PC-9 (cell line): ENCODE measurements around the gene ST3GAL6. TPM values are rescaled to one million over a fixed set of nuclear protein-coding genes. Genes with fewer than 3 reads are reported as not detected.

Source experiments
- BruUV-seq: library from RNA; stranded (reverse); fragments of 400-500 nt; replicated peaks from 2 replicates; lab custom pipeline; 2021; lab: Mats Ljungman, UMichigan
- CTCF ChIA-PET: fragments of 300-600 bp; sonication (Branson Sonifier 250); formaldehyde crosslinking; loops from one replicate; lab custom pipeline; 2022; ENCODE audit warnings: antibody characterized with exemption; lab: Charles Lee
- POLR2A ChIA-PET: fragments of 300-600 bp; sonication (Branson Sonifier 250); formaldehyde crosslinking; loops from one replicate; lab custom pipeline; 2022; ENCODE audit warnings: antibody characterized with exemption; ENCODE audit not compliant: unreplicated experiment; lab: Charles Lee
- DNase-seq, 2 experiments: peaks; one replicate each; pipeline versions ENCODE4 v3.0.0 to v3.0.0-alpha.2; 2015 to 2022; ENCODE audit warnings: mixed read lengths in 1 of 2
- H2AFZ ChIP-seq: fragments of 200-600 bp; sonication (generic); 2 replicates; pipeline ENCODE4 v1.8.1; 2017; ENCODE audit warnings: antibody characterized with exemption
- H3F3A ChIP-seq: fragments of 200-600 bp; sonication (generic); 2 replicates; pipeline ENCODE4 v1.8.1; 2017; ENCODE audit warnings: antibody characterized with exemption, mild to moderate bottlenecking, low read depth; ENCODE audit not compliant: insufficient read depth
- H3K27ac ChIP-seq: fragments of 200-600 bp; sonication (generic); 2 replicates; pipeline ENCODE4 v1.6.1; 2016; ENCODE audit warnings: mixed run types
- H3K27me3 ChIP-seq: fragments of 200-600 bp; sonication (generic); 2 replicates; pipeline ENCODE4 v1.6.1; 2016; ENCODE audit warnings: low read depth, mixed run types; ENCODE audit not compliant: insufficient read depth
- H3K36me3 ChIP-seq: fragments of 200-600 bp; sonication (generic); 2 replicates; pipeline ENCODE4 v1.6.1; 2016; ENCODE audit warnings: low read depth, mixed run types
- H3K4me1 ChIP-seq: fragments of 200-600 bp; sonication (generic); replicated peaks from 2 replicates; pipeline ENCODE4 v1.6.1; 2016; ENCODE audit warnings: mixed run types; ENCODE audit not compliant: insufficient read depth
- H3K4me2 ChIP-seq: fragments of 200-600 bp; sonication (generic); 2 replicates; pipeline ENCODE4 v1.6.1; 2017; ENCODE audit warnings: mixed run types
- H3K4me3 ChIP-seq: fragments of 200-600 bp; sonication (generic); 2 replicates; pipeline ENCODE4 v1.6.1; 2016; ENCODE audit warnings: mixed run types
- H3K79me2 ChIP-seq: fragments of 200-600 bp; sonication (generic); 2 replicates; pipeline ENCODE4 v1.6.1; 2017; ENCODE audit warnings: low read depth, mixed run types
- H3K9me2 ChIP-seq: fragments of 200-600 bp; sonication (generic); 2 replicates; pipeline ENCODE4 v1.8.1; 2017; ENCODE audit warnings: mild to moderate bottlenecking; ENCODE audit not compliant: insufficient read depth
- H3K9me3 ChIP-seq: fragments of 200-600 bp; sonication (generic); 2 replicates; pipeline ENCODE4 v1.8.1; 2016; ENCODE audit warnings: low read depth; ENCODE audit not compliant: insufficient read depth
- H4K20me1 ChIP-seq: fragments of 200-600 bp; sonication (generic); 2 replicates; pipeline ENCODE4 v1.8.1; 2017; ENCODE audit not compliant: insufficient read depth
- EZH2 ChIP-seq: fragments of 200-600 bp; sonication (generic); IDR thresholded peaks from 2 replicates; pipeline ENCODE4 v1.8.0; 2017; ENCODE audit warnings: antibody characterized with exemption, low read depth
- intact Hi-C: fragments of 100-400 bp; cut with micrococcal nuclease; formaldehyde crosslinking; loops from one replicate; pipeline ENCODE4 v1.10.0; 2022; ENCODE audit not compliant: unreplicated experiment
- total RNA-seq: library from RNA; stranded (reverse); gene quantifications from 2 replicates; pipeline ENCODE4 v1.2.3, GENCODE V29; 2021
- TF ChIP-seq, protein P1 (sequence below): fragments of 200-600 bp; sonication (generic); conservative IDR thresholded peaks from 2 replicates; pipeline ENCODE4 v1.6.1; 2017; ENCODE audit warnings: mixed run types, antibody characterized with exemption, mild to moderate bottlenecking, moderate library complexity

Gene ST3GAL6
- total RNA-seq, 1 experiment from 2014 or later: 5.4 TPM

GRCh38 chr3:98728672-98729071 lies 34.5 kb upstream of the ST3GAL6 start:
- no TSS peak for BruUV-seq
- ChIA-PET CTCF (no interaction called here), POLR2A (interaction anchor here (0.6 kb wide), 1 partner anchor 1303 kb away, joined by 5 read pairs; no protein-coding TSS in a partner anchor)
- Histone ChIP-seq H3K27ac (no peak overlapping the region), H2AFZ (no peak overlapping the region), H3K4me1 (peaks cover 18% of the 10 kb centered on the region), H3K36me3 (no peaks in the 10 kb centered on the region), H3K79me2 (no peaks in the 10 kb centered on the region), H3K9me2 (no peaks in the 10 kb centered on the region), H3F3A (no peaks in the 10 kb centered on the region), H3K4me3 (no peak overlapping the region), H4K20me1 (no peaks in the 10 kb centered on the region), H3K27me3 (no peaks in the 10 kb centered on the region), H3K9me3 (no peaks in the 10 kb centered on the region), H3K4me2 (no peak overlapping the region)
- TF ChIP-seq EZH2: no peak
- TF ChIP-seq, protein P1, sequence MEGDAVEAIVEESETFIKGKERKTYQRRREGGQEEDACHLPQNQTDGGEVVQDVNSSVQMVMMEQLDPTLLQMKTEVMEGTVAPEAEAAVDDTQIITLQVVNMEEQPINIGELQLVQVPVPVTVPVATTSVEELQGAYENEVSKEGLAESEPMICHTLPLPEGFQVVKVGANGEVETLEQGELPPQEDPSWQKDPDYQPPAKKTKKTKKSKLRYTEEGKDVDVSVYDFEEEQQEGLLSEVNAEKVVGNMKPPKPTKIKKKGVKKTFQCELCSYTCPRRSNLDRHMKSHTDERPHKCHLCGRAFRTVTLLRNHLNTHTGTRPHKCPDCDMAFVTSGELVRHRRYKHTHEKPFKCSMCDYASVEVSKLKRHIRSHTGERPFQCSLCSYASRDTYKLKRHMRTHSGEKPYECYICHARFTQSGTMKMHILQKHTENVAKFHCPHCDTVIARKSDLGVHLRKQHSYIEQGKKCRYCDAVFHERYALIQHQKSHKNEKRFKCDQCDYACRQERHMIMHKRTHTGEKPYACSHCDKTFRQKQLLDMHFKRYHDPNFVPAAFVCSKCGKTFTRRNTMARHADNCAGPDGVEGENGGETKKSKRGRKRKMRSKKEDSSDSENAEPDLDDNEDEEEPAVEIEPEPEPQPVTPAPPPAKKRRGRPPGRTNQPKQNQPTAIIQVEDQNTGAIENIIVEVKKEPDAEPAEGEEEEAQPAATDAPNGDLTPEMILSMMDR: no peak
- intact Hi-C loops: no loop called here
- no peak for DNase-seq

DNA sequence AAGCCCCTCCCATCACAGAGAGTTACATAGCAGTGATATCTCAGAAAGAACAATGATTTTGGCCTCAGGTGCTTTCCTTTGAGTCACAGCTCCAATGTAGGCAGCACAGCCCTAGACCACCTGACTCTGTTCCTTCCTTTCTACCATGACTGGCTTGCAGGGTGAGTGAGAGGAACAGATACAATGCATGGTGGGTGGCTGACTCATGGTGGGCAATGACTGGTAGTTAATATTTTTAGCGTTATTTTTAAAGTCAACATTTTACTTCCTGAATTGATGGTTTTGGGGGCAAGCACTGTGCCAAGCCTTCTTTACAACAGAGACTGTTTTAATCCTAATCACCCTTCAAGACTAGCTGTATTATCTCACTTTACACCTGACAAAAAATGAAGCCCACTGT lies 32.8 kb upstream of the ST3GAL6 start:
- H3K9me3 ChIP-seq: no peaks in the 10 kb centered on the region
- H3K4me2 ChIP-seq: peak overlapping the region; percentile 3; the same call in 1 of the 2 replicates
- intact Hi-C loops: loop anchor here (5.0 to 10.0 kb wide), 2 partner anchors 133 to 396 kb away; no protein-coding TSS in a partner anchor
- H2AFZ ChIP-seq: no peak overlapping the region
- BruUV-seq: no TSS peak
- no peaks in the 10 kb centered on the region for H3K36me3 ChIP-seq
- POLR2A ChIA-PET: interaction anchor here (0.7 kb wide), 1 partner anchor 24 kb away, joined by 3 read pairs; no protein-coding TSS in a partner anchor
- H3K9me2 ChIP-seq: no peaks in the 10 kb centered on the region
- no peaks in the 10 kb centered on the region for H3K27me3 ChIP-seq
- H4K20me1 ChIP-seq: no peaks in the 10 kb centered on the region
- H3K4me1 ChIP-seq: peaks cover 27% of the 10 kb centered on the region
- H3K4me3 ChIP-seq: no peak overlapping the region
- no peaks in the 10 kb centered on the region; the same call in 1 of the 2 replicates for H3F3A ChIP-seq
- DNase-seq: peak; percentile 28 to 51
- no peak for TF ChIP-seq EZH2
- TF ChIP-seq, protein P1: no peak
- 0 out of 2 replicates have a peak, but pooled peaks cover 3% of the 10 kb centered on the region for H3K79me2 ChIP-seq
- H3K27ac ChIP-seq: no peak overlapping the region
- CTCF ChIA-PET: no interaction called here

DNA sequence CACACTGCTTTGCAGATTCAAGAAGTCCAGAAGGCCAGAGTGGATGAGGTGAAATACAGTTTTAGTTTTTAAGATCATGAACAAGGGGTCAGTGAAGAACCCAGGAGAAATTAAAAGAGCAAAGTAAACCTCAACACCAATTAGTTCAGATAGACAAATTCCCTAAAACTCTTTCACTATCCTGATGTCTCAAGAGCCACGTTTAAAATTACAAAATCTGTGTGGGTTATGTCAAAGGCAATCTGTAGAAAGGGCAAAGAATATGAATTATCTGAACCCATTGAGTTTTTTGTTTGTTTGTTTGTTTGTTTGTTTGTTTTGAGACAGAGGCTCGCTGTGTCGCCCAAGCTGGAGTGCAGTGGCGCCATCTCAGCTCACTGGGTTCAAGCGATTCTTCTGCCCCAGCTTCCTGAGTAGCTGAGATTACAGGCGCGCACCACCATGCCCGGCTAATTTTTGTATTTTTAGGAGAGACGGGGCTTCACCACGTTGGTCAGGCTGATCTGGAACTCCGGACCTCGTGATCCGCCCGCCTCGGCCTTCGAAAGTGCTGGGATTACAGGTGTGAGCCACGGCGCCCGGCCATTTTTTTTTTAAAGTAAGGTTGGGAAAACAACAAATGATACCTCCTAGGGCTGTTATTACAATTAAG lies 32.1 kb upstream of the ST3GAL6 start:
- Histone ChIP-seq H3K4me2 (peak overlapping the region; percentile 3; the same call in 1 of the 2 replicates), H3K9me3 (no peaks in the 10 kb centered on the region), H2AFZ (no peak overlapping the region), H3K4me1 (peaks cover 27% of the 10 kb centered on the region), H3K36me3 (no peaks in the 10 kb centered on the region), H3K79me2 (0 out of 2 replicates have a peak, but pooled peaks cover 3% of the 10 kb centered on the region), H3F3A (no peaks in the 10 kb centered on the region; the same call in 1 of the 2 replicates), H3K4me3 (no peak overlapping the region), H3K27ac (no peak overlapping the region), H4K20me1 (no peaks in the 10 kb centered on the region), H3K9me2 (no peaks in the 10 kb centered on the region), H3K27me3 (no peaks in the 10 kb centered on the region)
- TF ChIP-seq, protein P1: no peak
- no peak for TF ChIP-seq EZH2
- intact Hi-C loops: loop anchor here (5.0 to 10.0 kb wide), 2 partner anchors 134 to 396 kb away; no protein-coding TSS in a partner anchor
- ChIA-PET CTCF (interaction anchor here (0.7 to 1.0 kb wide), 2 partner anchors 82 to 129 kb away, joined by 3 to 4 read pairs; no protein-coding TSS in a partner anchor), POLR2A (no interaction called here)
- DNase-seq: no peak
- no TSS peak for BruUV-seq
